Prostate gland (tissue), 2 donors: ENCODE data around the gene GHRL.

Source experiments
- POLR2AphosphoS5 ChIP-seq: sonication (generic); formaldehyde crosslinking; IDR thresholded peaks from one replicate; pipeline ENCODE4 v1.6.1; 2017; ENCODE audit warnings: antibody characterized with exemption
- TF ChIP-seq, protein P1 (sequence below), 4 experiments: fragments of 200-600 bp in 2 of 4; fragments of 450-650 bp in 2 of 4; sonication (generic) in 2 of 4; IDR thresholded peaks; 1 replicate in 3 of 4; 2 replicates in 1 of 4; pipeline ENCODE4 v1.5.1; 2016 to 2019; ENCODE audit warnings: antibody characterized with exemption in 4 of 4, mild to moderate bottlenecking in 2 of 4, moderate library complexity in 2 of 4

DNA sequence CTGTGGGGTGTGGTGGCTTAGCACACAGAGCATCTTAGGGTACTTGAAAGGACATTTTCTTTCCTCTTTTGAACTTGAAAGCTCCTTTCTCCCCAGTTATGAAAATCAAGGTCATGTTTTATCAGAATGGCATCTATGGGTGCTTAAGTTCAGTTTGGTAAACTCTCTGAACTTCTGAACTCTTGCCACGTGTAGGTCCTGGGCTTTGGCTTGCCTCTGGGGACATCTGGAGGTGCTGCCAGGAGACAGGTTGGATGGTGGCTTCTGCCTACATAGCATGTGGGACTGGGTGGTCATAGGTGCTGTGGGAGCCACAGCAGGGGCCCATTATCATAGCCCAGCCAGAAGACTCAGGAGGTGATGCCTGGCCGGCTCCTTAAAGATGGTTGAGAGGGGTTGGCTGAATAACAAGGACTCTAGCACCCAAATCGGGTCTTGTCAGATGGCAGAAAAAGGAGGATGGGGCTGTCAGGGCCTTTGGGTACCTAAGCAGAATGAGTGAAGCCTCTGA is 15.6 kb downstream of the GHRL start:
- TF ChIP-seq, protein P1, sequence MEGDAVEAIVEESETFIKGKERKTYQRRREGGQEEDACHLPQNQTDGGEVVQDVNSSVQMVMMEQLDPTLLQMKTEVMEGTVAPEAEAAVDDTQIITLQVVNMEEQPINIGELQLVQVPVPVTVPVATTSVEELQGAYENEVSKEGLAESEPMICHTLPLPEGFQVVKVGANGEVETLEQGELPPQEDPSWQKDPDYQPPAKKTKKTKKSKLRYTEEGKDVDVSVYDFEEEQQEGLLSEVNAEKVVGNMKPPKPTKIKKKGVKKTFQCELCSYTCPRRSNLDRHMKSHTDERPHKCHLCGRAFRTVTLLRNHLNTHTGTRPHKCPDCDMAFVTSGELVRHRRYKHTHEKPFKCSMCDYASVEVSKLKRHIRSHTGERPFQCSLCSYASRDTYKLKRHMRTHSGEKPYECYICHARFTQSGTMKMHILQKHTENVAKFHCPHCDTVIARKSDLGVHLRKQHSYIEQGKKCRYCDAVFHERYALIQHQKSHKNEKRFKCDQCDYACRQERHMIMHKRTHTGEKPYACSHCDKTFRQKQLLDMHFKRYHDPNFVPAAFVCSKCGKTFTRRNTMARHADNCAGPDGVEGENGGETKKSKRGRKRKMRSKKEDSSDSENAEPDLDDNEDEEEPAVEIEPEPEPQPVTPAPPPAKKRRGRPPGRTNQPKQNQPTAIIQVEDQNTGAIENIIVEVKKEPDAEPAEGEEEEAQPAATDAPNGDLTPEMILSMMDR (IDR thresholded peaks at IDR 0.05) = no peak
- TF ChIP-seq POLR2AphosphoS5 = no peak
